Stimulated activated naive CD8-positive, alpha-beta T cell treated with anti-CD3 and anti-CD28 coated beads, Interleukin-15, Interleukin-2, amounts not matched to agents 100 ng/mL and 50 ng/mL, for 24 hours (primary cell): ENCODE measurements around the gene PHB1.
"Not testable (repeated sequence)": the region's sequence is repeated elsewhere in the genome, so short reads cannot be mapped to it uniquely, and the experiment has no call there.

Experiments used
- H3K27ac Mint-ChIP-seq: one replicate; pipeline ENCODE4 v1.8.0; 2021; ENCODE audit warnings: mild to moderate bottlenecking, mixed read lengths
- H3K27me3 Mint-ChIP-seq: one replicate; pipeline ENCODE4 v1.8.0; 2021; ENCODE audit warnings: mixed read lengths
- H3K36me3 Mint-ChIP-seq: one replicate; pipeline ENCODE4 v1.8.0; 2021; ENCODE audit warnings: low read depth, mixed read lengths
- H3K4me1 Mint-ChIP-seq: one replicate; pipeline ENCODE4 v1.8.0; 2021; ENCODE audit warnings: low read depth, mixed read lengths
- H3K4me3 Mint-ChIP-seq: one replicate; pipeline ENCODE4 v1.8.0; 2021; ENCODE audit warnings: mild to moderate bottlenecking, mixed read lengths
- H3K9me3 Mint-ChIP-seq: one replicate; pipeline ENCODE4 v1.8.0; 2021; ENCODE audit warnings: mixed read lengths

The PHB1 gene

DNA sequence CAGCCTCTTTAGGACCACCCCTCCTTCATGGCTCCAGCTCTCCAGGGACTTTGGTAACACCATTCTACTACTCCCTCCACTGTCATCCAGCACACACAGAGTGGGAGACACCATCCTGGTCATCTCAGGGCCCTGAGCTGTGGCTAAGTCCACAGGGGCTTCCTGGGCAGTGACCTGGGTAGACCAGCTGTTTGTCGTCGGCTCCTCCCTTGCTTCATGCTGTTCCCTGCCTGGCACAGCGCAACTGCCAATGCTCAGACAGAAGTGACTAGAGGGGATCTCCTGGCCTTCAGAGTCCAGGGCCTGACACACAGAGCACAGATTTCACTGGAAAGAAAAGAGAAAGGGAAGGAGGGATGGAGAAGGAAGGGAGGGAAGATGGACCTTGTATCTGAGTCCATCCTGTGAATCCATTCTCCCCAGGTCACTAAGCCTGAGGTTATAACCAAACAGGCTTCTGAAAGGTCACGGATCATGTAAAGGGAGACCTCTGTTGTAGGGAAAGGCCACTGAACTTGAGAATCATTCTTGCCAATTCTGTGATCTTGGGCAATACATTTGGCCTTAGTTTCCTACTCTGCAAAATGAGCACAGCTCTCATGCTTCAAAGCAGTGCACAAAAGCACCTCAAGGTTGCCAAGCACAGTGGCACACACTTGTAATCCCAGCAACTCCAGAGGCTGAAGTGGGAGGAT is 18.5 kb upstream of the PHB1 start:
- H3K36me3 Mint-ChIP-seq, result no peaks in the 10 kb centered on the region
- peaks cover 28% of the 10 kb centered on the region for H3K27me3 Mint-ChIP-seq
- H3K4me1 Mint-ChIP-seq, result no peaks in the 10 kb centered on the region
- no peak overlapping the region for H3K27ac Mint-ChIP-seq
- H3K9me3 Mint-ChIP-seq, result no peaks in the 10 kb centered on the region
- no peak overlapping the region for H3K4me3 Mint-ChIP-seq

- peaks cover 28% of the 10 kb centered on the region for H3K27me3 Mint-ChIP-seq
- no peak overlapping the region for H3K4me3 Mint-ChIP-seq
- no peaks in the 10 kb centered on the region for H3K9me3 Mint-ChIP-seq
- H3K36me3 Mint-ChIP-seq, result no peaks in the 10 kb centered on the region
- no peak overlapping the region for H3K27ac Mint-ChIP-seq
- no peaks in the 10 kb centered on the region for H3K4me1 Mint-ChIP-seq
Observed at GRCh38 chr17:49431743-49432142, 17.1 kb upstream of the PHB1 start.

DNA sequence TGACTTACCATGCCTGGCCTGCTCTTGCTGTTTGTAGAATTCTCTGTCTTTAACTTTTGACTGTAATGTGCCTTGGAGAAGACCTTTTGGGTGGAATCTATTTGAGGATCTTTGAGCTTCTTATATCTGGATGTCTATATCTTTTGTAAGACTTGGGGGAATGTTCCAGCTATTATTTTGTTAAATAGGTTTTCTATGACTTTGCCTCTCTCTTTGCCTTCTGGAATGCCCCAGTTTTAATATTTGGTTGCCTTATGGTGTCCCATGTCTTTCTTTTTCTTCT is 10.3 kb upstream of the PHB1 start:
- H3K4me1 Mint-ChIP-seq, result no peaks in the 10 kb centered on the region
- H3K27me3 Mint-ChIP-seq, result peaks cover 34% of the 10 kb centered on the region
- no peak overlapping the region for H3K27ac Mint-ChIP-seq
- H3K9me3 Mint-ChIP-seq, result peaks cover 6% of the 10 kb centered on the region
- H3K4me3 Mint-ChIP-seq, result no peak overlapping the region
- no peaks in the 10 kb centered on the region for H3K36me3 Mint-ChIP-seq

DNA sequence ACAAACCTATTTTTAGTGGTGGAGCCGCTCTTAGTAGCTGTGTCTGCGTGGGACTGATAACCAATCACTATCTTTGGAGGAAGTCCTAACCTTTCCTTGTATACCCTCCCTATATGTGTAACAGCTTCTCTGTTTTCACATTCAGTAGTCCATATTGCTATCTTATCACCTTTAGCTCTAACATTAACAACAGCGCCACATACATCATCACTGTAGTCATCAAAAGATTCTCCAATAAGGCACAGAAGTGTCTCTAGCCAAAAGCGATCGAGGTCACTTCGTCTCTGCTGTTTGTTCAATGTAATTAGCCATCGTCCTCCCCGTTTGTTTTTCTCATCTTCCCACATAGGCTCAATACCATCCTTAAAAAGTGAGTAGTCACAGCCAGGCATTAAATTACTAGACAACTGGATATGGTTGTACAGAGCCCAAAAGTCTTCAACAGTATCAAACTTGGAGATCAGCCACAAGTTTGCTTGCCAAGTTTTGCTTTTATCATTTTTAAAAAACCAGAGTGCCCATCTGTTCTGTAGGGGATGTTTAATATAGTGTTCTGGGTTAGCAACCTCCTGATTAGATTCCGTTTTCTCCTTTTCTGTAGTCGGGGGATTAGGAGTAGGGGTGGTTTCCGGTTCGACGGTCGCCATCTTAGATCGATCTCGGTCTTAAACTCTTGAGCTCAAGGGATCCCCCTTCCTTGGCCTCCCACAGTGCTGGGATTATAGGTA is 9.8 kb upstream of the PHB1 start:
- not testable (repeated sequence) for H3K9me3 Mint-ChIP-seq, H3K36me3 Mint-ChIP-seq, H3K27ac Mint-ChIP-seq, H3K4me1 Mint-ChIP-seq, H3K4me3 Mint-ChIP-seq
- peaks cover 34% of the 10 kb centered on the region for H3K27me3 Mint-ChIP-seq

GRCh38 chr17:49422714-49423113 is 8.0 kb upstream of the PHB1 start:
- no peak overlapping the region for H3K4me3 Mint-ChIP-seq
- no peak overlapping the region for H3K27ac Mint-ChIP-seq
- peaks cover 6% of the 10 kb centered on the region for H3K9me3 Mint-ChIP-seq
- H3K27me3 Mint-ChIP-seq, result peaks cover 28% of the 10 kb centered on the region
- H3K36me3 Mint-ChIP-seq, result no peaks in the 10 kb centered on the region
- H3K4me1 Mint-ChIP-seq, result no peaks in the 10 kb centered on the region

- H3K36me3 Mint-ChIP-seq, H3K4me3 Mint-ChIP-seq: not testable (repeated sequence)
- peaks cover 18% of the 10 kb centered on the region for H3K4me1 Mint-ChIP-seq
Observed at GRCh38 chr17:49419761-49420160, 5.1 kb upstream of the PHB1 start.

DNA sequence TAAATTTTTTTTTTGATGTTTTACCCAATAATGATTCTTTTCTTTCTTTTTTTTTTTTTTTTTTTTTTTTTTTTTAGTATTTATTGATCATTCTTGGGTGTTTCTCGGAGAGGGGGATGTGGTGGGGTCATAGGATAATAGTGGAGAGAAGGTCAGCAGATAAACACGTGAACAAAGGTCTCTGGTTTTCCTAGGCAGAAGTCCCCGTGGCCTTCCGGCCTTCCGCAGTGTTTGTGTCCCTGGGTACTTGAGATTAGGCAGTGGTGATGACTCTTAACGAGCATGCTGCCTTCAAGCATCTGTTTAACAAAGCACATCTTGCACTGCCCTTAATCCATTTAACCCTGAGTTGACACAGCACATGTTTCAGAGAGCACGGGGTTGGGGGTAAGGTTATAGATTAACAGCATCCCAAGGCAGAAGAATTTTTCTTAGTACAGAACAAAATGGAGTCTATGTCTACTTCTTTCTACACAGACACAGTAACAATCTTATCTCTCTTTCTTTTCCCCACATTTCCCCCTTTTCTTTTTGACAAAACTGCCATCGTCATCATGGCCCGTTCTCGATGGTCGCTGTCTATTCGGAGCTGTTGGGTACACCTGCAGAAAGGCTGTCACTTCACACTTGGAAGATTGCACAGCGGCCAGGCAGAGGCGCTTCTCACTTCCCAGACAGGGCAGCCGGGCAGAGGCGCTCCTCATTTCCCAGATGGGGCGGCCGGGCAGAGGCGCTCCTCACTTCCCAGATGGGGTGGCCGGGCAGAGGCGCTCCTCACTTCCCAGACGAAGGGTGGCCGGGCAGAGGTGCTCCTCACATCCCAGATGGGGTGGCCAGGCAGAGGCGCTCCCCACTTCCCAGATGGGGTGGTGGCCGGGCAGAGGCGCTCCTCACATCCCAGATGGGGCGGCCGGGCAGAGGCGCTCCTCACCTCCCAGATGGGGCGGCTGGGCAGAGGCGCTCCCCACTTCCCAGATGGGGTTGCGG is 4.4 kb upstream of the PHB1 start:
- H3K9me3 Mint-ChIP-seq, H3K36me3 Mint-ChIP-seq, H3K27ac Mint-ChIP-seq: not testable (repeated sequence)

More at GRCh38 chr17:49419761-49420160, 5.1 kb upstream of the PHB1 start:
- not testable (repeated sequence) for H3K9me3 Mint-ChIP-seq, H3K27me3 Mint-ChIP-seq, H3K27ac Mint-ChIP-seq

GRCh38 chr17:49414271-49414621 is 436 bp downstream of the PHB1 start:
- Mint-ChIP-seq H3K27me3 (no peaks in the 10 kb centered on the region), H3K36me3 (peaks cover 41% of the 10 kb centered on the region), H3K4me3 (peak overlapping the region; percentile 97), H3K9me3 (no peaks in the 10 kb centered on the region), H3K27ac (peak overlapping the region; percentile 93), H3K4me1 (peaks cover 46% of the 10 kb centered on the region)

More for the DNA sequence above, 4.4 kb upstream of the PHB1 start:
- H3K4me1 Mint-ChIP-seq, result peaks cover 22% of the 10 kb centered on the region
- not testable (repeated sequence) for H3K4me3 Mint-ChIP-seq, H3K27me3 Mint-ChIP-seq

DNA sequence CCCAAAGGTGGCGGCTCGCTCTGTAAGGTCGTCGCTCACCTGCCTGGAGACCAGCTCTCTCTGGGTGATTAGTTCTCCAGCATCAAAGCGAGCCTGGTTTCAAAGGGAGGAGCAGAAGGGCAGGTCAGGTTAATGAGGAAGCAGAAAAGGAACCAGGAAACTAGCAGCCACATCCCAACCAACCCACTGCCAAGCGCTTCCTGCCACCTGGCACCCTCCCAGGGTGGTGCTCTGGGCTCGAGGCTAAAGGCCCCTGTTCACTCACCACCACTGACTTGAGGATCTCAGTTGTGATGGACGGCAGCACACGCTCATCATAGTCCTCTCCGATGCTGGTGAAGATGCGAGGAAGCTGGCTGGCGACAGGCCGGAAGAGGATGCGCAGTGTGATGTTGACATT is 5.6 kb downstream of the PHB1 start:
- Mint-ChIP-seq H3K4me1 (peaks cover 68% of the 10 kb centered on the region), H3K36me3 (peaks cover 87% of the 10 kb centered on the region), H3K4me3 (no peak overlapping the region), H3K27me3 (no peaks in the 10 kb centered on the region), H3K9me3 (no peaks in the 10 kb centered on the region), H3K27ac (no peak overlapping the region)

GRCh38 chr17:49407981-49408501 is 6.6 kb downstream of the PHB1 start:
- peaks cover 66% of the 10 kb centered on the region for H3K4me1 Mint-ChIP-seq
- peak overlapping the region; percentile 8 for H3K4me3 Mint-ChIP-seq
- H3K27ac Mint-ChIP-seq, result no peak overlapping the region
- no peaks in the 10 kb centered on the region for H3K27me3 Mint-ChIP-seq
- no peaks in the 10 kb centered on the region for H3K9me3 Mint-ChIP-seq
- H3K36me3 Mint-ChIP-seq, result peaks cover 96% of the 10 kb centered on the region

GRCh38 chr17:49407086-49407485 is 7.6 kb downstream of the PHB1 start:
- Mint-ChIP-seq H3K27ac (no peak overlapping the region), H3K9me3 (no peaks in the 10 kb centered on the region), H3K4me1 (peaks cover 60% of the 10 kb centered on the region)

GRCh38 chr17:49406421-49407061 is 8.1 kb downstream of the PHB1 start:
- no peak overlapping the region for H3K27ac Mint-ChIP-seq
- H3K9me3 Mint-ChIP-seq, result no peaks in the 10 kb centered on the region
- peaks cover 55% of the 10 kb centered on the region for H3K4me1 Mint-ChIP-seq
- no peak overlapping the region for H3K4me3 Mint-ChIP-seq
- no peaks in the 10 kb centered on the region for H3K27me3 Mint-ChIP-seq
- H3K36me3 Mint-ChIP-seq, result peaks cover 96% of the 10 kb centered on the region

More at GRCh38 chr17:49407086-49407485, 7.6 kb downstream of the PHB1 start:
- Mint-ChIP-seq H3K4me3 (no peak overlapping the region), H3K36me3 (peaks cover 97% of the 10 kb centered on the region), H3K27me3 (no peaks in the 10 kb centered on the region)

DNA sequence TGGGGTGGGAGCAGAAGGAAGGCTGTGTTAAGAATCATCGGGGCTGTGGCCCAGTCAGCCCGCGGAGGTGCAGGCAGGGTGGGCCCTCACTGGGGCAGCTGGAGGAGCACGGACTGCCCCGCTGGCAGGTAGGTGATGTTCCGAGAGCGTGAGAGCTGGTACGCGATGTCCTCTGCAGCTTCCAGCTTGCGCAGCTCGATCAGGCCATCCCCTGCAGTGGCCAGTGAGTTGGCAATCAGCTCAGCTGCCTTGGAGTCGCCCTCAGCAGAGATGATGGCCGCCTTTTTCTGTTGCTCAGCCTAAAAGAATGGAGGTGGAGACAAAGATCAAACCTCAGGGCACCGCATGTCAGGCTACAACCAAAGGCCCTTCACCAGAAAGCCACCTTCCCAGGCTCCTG is 9.8 kb downstream of the PHB1 start:
- Mint-ChIP-seq H3K27ac (peak overlapping the region; percentile 59), H3K36me3 (peaks cover 83% of the 10 kb centered on the region), H3K4me3 (no peak overlapping the region), H3K4me1 (peaks cover 55% of the 10 kb centered on the region), H3K9me3 (no peaks in the 10 kb centered on the region), H3K27me3 (no peaks in the 10 kb centered on the region)

GRCh38 chr17:49404361-49404760 is 10.3 kb downstream of the PHB1 start:
- Mint-ChIP-seq H3K27ac (peak overlapping the region; percentile 59), H3K4me1 (peaks cover 51% of the 10 kb centered on the region), H3K36me3 (peaks cover 78% of the 10 kb centered on the region), H3K27me3 (no peaks in the 10 kb centered on the region), H3K9me3 (no peaks in the 10 kb centered on the region), H3K4me3 (no peak overlapping the region)
